ENCODE results near the gene PLA2G4A. TPM values are rescaled to one million over a fixed set of nuclear protein-coding genes. Genes with fewer than 3 reads are reported as not detected.
A peak's percentile ranks its signal among the peaks of the same experiment; 100 is the strongest.

The PLA2G4A gene
- total RNA-seq, 4 donors from 2014 or later, result 2.0 to 8.3 (median 6.1) TPM

DNA sequence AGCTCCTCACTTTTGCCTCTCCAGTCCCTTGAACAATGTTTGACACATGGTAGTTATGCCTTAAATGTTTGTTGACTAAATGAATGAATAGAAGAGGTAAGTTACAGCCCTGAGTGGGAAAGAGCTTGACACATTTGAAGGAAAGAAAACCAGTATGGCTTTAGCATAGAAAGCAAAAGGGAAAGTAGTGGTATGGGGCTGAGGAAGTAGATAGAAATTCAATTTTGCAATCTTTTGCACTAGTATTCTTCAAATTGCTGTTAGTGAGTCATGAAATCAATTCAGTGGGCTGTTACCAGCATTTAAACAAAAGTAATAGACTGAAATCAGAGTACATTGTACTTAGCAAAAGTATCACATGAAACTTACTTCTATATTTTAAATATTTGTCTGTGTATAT, 21.1 kb downstream of the PLA2G4A start:
- TF ChIP-seq POLR2AphosphoS5 (IDR thresholded peaks at IDR 0.05) (no peak), CTCF (IDR thresholded peaks at IDR 0.05) (no peak), POLR2A (IDR thresholded peaks at IDR 0.05) (no peak), EP300 (IDR thresholded peaks at IDR 0.05; ENCODE audit: low read depth) (no peak)
- intact Hi-C loops (cut with DNase I; ENCODE audit: low total_unique reads), result no loop called here
- in situ Hi-C loops (cut with MboI; ENCODE audit: low pct_ligation_motif_present in 1 of 4, low pct_unique_long_range_greater_than_20kb in 1 of 4, low sequenced_read_pairs in 3 of 4), result no loop called here

DNA sequence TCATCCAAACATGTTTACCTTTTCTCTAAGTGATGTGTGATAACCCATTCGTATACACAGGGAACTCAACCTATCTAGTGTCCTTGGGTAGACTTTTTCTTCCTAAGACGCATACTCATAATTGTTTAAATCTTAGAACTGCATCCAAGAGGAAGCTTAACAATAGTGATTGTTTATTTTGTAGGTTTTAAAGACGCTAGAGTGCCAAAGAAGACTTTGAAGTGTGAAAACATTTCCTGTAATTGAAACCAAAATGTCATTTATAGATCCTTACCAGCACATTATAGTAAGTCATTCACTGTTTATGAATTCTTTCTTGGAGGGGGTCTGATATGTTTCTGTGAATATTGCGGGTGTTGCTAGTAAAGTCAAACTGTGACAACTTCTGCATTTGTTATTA, 25.4 kb downstream of the PLA2G4A start:
- WGBS, 2 donors (ENCODE audit: low coverage in 1 of 2), result 29 to 51% methylated on average over 4 of the region's 4 CpGs
- H3K4me1 ChIP-seq, result peaks cover 0 to 6% (median 0%) of the 10 kb centered on the region in 4 donors
- TF ChIP-seq POLR2A (IDR thresholded peaks at IDR 0.05) (no peak), EP300 (IDR thresholded peaks at IDR 0.05; ENCODE audit: low read depth) (no peak), POLR2AphosphoS5 (IDR thresholded peaks at IDR 0.05) (no peak), CTCF (IDR thresholded peaks at IDR 0.05) (no peak)
- H3K36me3 ChIP-seq, result no peaks in the 10 kb centered on the region
- no peak for DNase-seq
- H3K27ac ChIP-seq, result peak overlapping the region in 1 of 4 donors; percentile 6
- H3K4me3 ChIP-seq, result no peak overlapping the region
- no peaks in the 10 kb centered on the region for H3K9me3 ChIP-seq
- intact Hi-C loops (cut with DNase I; ENCODE audit: low total_unique reads), result no loop called here
- in situ Hi-C loops (cut with MboI; ENCODE audit: low pct_ligation_motif_present in 1 of 4, low pct_unique_long_range_greater_than_20kb in 1 of 4, low sequenced_read_pairs in 3 of 4), result no loop called here
- H3K27me3 ChIP-seq, result no peaks in the 10 kb centered on the region

More for the DNA sequence above, 21.1 kb downstream of the PLA2G4A start:
- peaks cover 0 to 28% (median 1%) of the 10 kb centered on the region in 4 donors for H3K4me1 ChIP-seq
- H3K27me3 ChIP-seq, result no peaks in the 10 kb centered on the region
- H3K4me3 ChIP-seq, result no peak overlapping the region
- no peaks in the 10 kb centered on the region for H3K36me3 ChIP-seq
- H3K9me3 ChIP-seq, result no peaks in the 10 kb centered on the region
- H3K27ac ChIP-seq, result peak overlapping the region in 2 of 4 donors; percentile 32 to 41
- DNase-seq, result no peak

- Histone ChIP-seq H3K27me3 (no peaks in the 10 kb centered on the region), H3K36me3 (no peaks in the 10 kb centered on the region), H3K9me3 (no peaks in the 10 kb centered on the region), H3K4me3 (no peak overlapping the region), H3K4me1 (peaks cover 0 to 7% (median 0%) of the 10 kb centered on the region in 4 donors), H3K27ac (peak overlapping the region in 2 of 4 donors; percentile 10 to 16)
- TF ChIP-seq POLR2AphosphoS5 (IDR thresholded peaks at IDR 0.05) (no peak), CTCF (IDR thresholded peaks at IDR 0.05) (no peak), POLR2A (IDR thresholded peaks at IDR 0.05) (no peak), EP300 (IDR thresholded peaks at IDR 0.05; ENCODE audit: low read depth) (no peak)
- no peak for DNase-seq
- in situ Hi-C loops (cut with MboI; ENCODE audit: low pct_ligation_motif_present in 1 of 4, low pct_unique_long_range_greater_than_20kb in 1 of 4, low sequenced_read_pairs in 3 of 4), result no loop called here
- intact Hi-C loops (cut with DNase I; ENCODE audit: low total_unique reads), result no loop called here
These were observed 30.2 kb downstream of the PLA2G4A start for GRCh38 chr1:186858923-186859322.

GRCh38 chr1:186859995-186860394, 31.2 kb downstream of the PLA2G4A start:
- DNase-seq, result no peak
- Histone ChIP-seq H3K4me1 (peaks cover 0 to 4% (median 0%) of the 10 kb centered on the region in 4 donors), H3K36me3 (no peaks in the 10 kb centered on the region), H3K27ac (no peak overlapping the region), H3K9me3 (no peaks in the 10 kb centered on the region), H3K4me3 (no peak overlapping the region), H3K27me3 (no peaks in the 10 kb centered on the region)
- intact Hi-C loops (cut with DNase I; ENCODE audit: low total_unique reads), result no loop called here
- TF ChIP-seq EP300 (IDR thresholded peaks at IDR 0.05; ENCODE audit: low read depth), result no peak
- TF ChIP-seq POLR2A (IDR thresholded peaks at IDR 0.05), result no peak
- TF ChIP-seq POLR2AphosphoS5 (IDR thresholded peaks at IDR 0.05), result no peak
- no peak for TF ChIP-seq CTCF (IDR thresholded peaks at IDR 0.05)
- 83 to 100% methylated on average over 2 of the region's 2 CpGs for WGBS, 2 donors (ENCODE audit: low coverage in 1 of 2)
- in situ Hi-C loops (cut with MboI; ENCODE audit: low pct_ligation_motif_present in 1 of 4, low pct_unique_long_range_greater_than_20kb in 1 of 4, low sequenced_read_pairs in 3 of 4), result no loop called here

All from transverse colon (tissue), 4 donors.